Aorta (tissue), 5 donors: ENCODE measurements around the gene EP400. TPM values are rescaled to one million over a fixed set of nuclear protein-coding genes. Genes with fewer than 3 reads are reported as not detected.

Experiments
- ATAC-seq: fragments of 200-7000 bp; cut with Tn5 transposase; one replicate; pipeline ENCODE4 v1.9.1; 2022; ENCODE audit warnings: moderate library complexity; ENCODE audit not compliant: low FRiP score
- DNase-seq, 2 donors: peaks; one replicate each; pipeline ENCODE4 v3.0.0-alpha.2; 2020
- H3K27ac ChIP-seq, 2 donors: one replicate each; pipeline ENCODE4 v1.5.1; 2013; ENCODE audit warnings: low read length in 2 of 2, mild to moderate bottlenecking in 2 of 2, moderate library complexity in 2 of 2, control low read depth in 1 of 2, inconsistent platforms in 1 of 2, low read depth in 1 of 2
- H3K27me3 ChIP-seq, 2 donors: one replicate each; pipeline ENCODE4 v1.6.1; 2013; ENCODE audit warnings: control low read depth in 1 of 2, low read length in 1 of 2, mild to moderate bottlenecking in 1 of 2, moderate library complexity in 1 of 2; ENCODE audit not compliant: insufficient read depth in 2 of 2, control insufficient read depth in 1 of 2
- H3K36me3 ChIP-seq, 2 donors: one replicate each; pipeline ENCODE4 v1.6.1; 2013; ENCODE audit warnings: control low read depth in 1 of 2, low read length in 1 of 2, mild to moderate bottlenecking in 1 of 2; ENCODE audit not compliant: insufficient read depth in 2 of 2, control insufficient read depth in 1 of 2
- H3K4me1 ChIP-seq, 2 donors: one replicate each; pipeline ENCODE4 v1.6.1; 2013; ENCODE audit warnings: low read length in 2 of 2, control low read depth in 1 of 2, mild to moderate bottlenecking in 1 of 2, moderate library complexity in 1 of 2; ENCODE audit not compliant: insufficient read depth in 2 of 2, control insufficient read depth in 1 of 2
- H3K4me3 ChIP-seq, 2 donors: one replicate each; pipeline ENCODE4 v1.5.1; 2013; ENCODE audit warnings: low read length in 2 of 2, control low read depth in 1 of 2, mild to moderate bottlenecking in 1 of 2
- H3K9me3 ChIP-seq: one replicate; pipeline ENCODE4 v1.6.1; 2013; ENCODE audit warnings: mild to moderate bottlenecking, low read length; ENCODE audit not compliant: control insufficient read depth
- WGBS, 2 donors: extraction: QIAGEN DNeasy Blood & Tissue Kit; methylation state at CpG; one replicate each; pipeline ENCODE4 v1.1.7; 2013; 5-methylcytosine and 5-hydroxymethylcytosine counted together
- intact Hi-C, 2 donors: fragments of 100-400 bp; cut with DNase I; formaldehyde crosslinking; loops; one replicate each; pipeline versions ENCODE4 v1.14.2 to v1.15.0; 2022
- polyA plus RNA-seq, 2 donors: library from polyadenylated mRNA; stranded (reverse); fragments of 200-250 nt; gene quantifications; one replicate each; pipeline ENCODE4 v1.2.3, GENCODE V29; 2013
- total RNA-seq, 2 donors: library from RNA; stranded (reverse); fragmentation: NEBNext Ultra II Directional; extraction: Animal tissue kit (Norgen Biotek cat#: 25700); gene quantifications; one replicate each; pipeline ENCODE4 v1.2.1, GENCODE V29; 2021
- donor health status: healthy with polysubstance abuse.
- donor health status: Bipolar disorder and iron deficiency.
- donor health status: DM: no; HTN: no; CAD: no.
- donor health status: DM: no; HTN: no; CAD: no.
- donor health status: DM: yes; HTN: yes; CAD: no.

Gene EP400
- total and polyA plus RNA-seq, 4 donors = 2.8 to 52.9 (median 28.1) TPM

DNA sequence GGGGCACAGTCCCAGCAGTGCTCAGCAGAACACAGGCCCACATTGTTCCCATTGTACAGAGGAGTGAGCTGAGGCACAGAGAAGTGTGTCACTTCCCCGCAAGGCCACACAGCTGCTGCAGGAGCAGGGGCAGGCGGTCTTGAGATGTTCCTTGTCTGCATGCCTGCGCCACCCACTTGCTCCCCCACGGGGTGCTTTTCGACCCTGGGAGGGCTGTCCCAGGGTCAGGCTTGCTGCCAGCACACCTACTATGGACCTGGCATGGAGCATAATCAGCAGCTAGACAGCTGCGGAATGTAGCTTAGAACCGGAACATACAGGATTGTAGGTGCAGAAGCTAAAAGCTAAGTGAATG, 7.8 kb upstream of the EP400 start:
- WGBS, 2 donors = 94 to 98% methylated on average over 7 of the region's 7 CpGs
- no peak for ATAC-seq

DNA sequence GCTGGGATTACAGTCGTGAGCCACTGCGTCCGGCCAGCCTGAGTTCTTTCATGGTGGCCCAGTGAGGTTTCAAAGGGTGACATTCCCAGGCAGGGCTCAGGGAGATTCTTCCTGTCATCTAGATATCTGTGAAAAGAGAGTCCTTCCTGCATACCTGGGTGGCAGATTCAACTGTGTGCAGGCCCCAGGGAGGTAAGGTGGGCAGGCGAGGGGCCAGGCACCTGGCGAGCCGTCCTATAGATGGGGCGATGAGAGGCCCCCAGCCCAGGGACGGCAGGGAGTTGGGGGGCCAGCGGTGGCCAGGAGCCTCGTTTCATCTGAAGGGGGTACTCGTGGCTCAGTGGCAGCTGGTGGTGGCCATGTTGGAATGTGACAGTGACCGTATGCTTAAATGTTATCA, 7.1 kb upstream of the EP400 start:
- WGBS, 2 donors = 95 to 96% methylated on average over 12 of the region's 12 CpGs
- ATAC-seq = no peak
- Histone ChIP-seq H3K27me3 (no peaks in the 10 kb centered on the region), H3K4me3 (no peak overlapping the region), H3K36me3 (no peaks in the 10 kb centered on the region), H3K27ac (no peak overlapping the region), H3K4me1 (no peaks in the 10 kb centered on the region), H3K9me3 (no peaks in the 10 kb centered on the region)
- intact Hi-C loops = loop anchor here in 1 of 2 donors (10.0 kb wide), 1 partner anchor 228 kb away; the partner anchor contains the start of gene SFSWAP
- DNase-seq = peak in 1 of 2 donors; percentile 51

More for the DNA sequence above, 7.8 kb upstream of the EP400 start:
- Histone ChIP-seq H3K4me3 (no peak overlapping the region), H3K9me3 (no peaks in the 10 kb centered on the region), H3K4me1 (no peaks in the 10 kb centered on the region), H3K36me3 (no peaks in the 10 kb centered on the region), H3K27me3 (no peaks in the 10 kb centered on the region), H3K27ac (no peak overlapping the region)
- DNase-seq = no peak
- intact Hi-C loops = loop anchor here in 1 of 2 donors (10.0 kb wide), 1 partner anchor 227 kb away; the partner anchor contains the start of gene SFSWAP

DNA sequence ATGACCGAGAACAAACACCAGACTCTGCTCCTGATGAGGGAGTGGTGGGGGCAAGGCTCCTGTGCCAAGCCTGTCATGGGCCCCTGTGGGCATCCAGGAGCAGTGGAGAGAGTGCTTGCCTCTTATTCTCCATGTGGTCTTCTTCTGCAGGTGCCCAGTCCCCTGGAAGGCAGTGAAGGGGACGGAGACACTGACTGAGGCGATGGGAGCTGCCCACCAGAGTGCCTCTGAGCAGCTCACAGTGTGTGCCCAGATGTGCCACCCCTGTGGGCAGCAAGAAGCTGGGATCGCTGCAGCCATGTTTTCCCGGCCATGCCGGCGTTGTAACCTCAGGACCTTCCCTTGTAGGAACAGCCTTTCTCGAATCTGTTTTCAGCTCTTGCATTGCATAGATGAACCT, 6.4 kb upstream of the EP400 start:
- no peaks in the 10 kb centered on the region for H3K36me3 ChIP-seq
- peak in 1 of 2 donors; percentile 47 for DNase-seq
- intact Hi-C loops = loop anchor here in 1 of 2 donors (10.0 kb wide), 1 partner anchor 229 kb away; the partner anchor contains the start of gene SFSWAP

DNA sequence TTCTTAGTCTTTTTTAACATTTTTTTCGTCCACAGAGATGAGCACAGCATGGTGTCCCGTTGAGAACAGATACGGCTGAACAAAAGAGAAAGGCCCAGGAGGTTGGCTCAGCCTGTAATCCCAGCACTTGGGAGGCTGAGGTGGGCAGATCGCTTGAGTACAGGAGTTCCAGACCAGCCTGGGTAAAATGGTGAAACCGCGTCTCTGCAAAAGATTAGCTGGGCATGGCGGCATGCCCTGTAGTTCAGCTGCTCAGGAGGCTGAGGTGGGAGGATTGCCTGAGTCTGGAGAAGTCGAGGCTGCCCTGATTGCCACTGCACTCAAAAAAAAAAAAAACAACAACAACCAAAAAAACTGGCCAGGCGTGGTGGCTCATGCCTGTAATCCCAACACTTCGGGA, 5.9 kb upstream of the EP400 start:
- H3K4me3 ChIP-seq = no peak overlapping the region
- no peak for ATAC-seq
- no peaks in the 10 kb centered on the region for H3K4me1 ChIP-seq
- H3K27me3 ChIP-seq = no peaks in the 10 kb centered on the region
- 96 to 97% methylated on average over 10 of the region's 10 CpGs for WGBS, 2 donors
- DNase-seq = peak in 1 of 2 donors; percentile 41
- H3K9me3 ChIP-seq = no peaks in the 10 kb centered on the region
- no peak overlapping the region for H3K27ac ChIP-seq
- no peaks in the 10 kb centered on the region for H3K36me3 ChIP-seq
- intact Hi-C loops = loop anchor here in 1 of 2 donors (10.0 kb wide), 1 partner anchor 229 kb away; the partner anchor contains the start of gene SFSWAP

More for the DNA sequence above, 6.4 kb upstream of the EP400 start:
- Histone ChIP-seq H3K4me3 (no peak overlapping the region), H3K9me3 (no peaks in the 10 kb centered on the region), H3K27ac (no peak overlapping the region), H3K4me1 (no peaks in the 10 kb centered on the region), H3K27me3 (no peaks in the 10 kb centered on the region)
- 92 to 97% methylated on average over 8 of the region's 8 CpGs for WGBS, 2 donors
- no peak for ATAC-seq

DNA sequence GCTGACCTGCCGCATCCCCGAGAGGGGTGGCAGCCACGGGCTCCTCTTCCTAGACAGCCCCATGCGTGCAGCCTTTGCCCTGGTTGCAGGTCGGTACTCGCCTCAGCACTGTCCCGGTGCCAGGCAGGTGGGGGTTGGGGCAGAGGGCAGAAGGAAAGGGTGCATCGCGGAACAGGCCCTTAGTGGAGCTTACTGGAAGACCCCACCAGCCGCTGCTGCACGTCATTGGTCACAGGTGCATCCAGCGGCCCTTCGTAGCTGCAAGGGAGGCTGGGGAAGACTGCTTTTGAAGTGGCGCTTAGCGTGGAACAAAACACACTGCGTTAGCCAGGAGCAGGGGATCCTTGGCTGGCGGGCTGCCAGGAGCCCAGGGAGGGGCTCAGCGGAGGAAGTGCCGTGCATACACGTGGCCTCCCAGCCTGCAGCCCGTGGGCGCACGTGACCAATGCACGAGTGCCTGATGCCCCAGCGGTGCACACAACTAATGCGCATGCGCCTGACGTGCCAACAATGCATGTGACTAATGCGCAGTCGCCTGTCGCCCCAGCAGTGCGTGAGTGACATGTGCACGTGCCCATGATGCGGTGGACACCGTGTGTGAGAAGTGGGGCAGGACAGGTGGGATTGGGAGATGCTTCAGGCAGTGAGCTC, 5.0 kb upstream of the EP400 start:
- intact Hi-C loops = loop anchor here (5.0 to 10.0 kb wide), 2 partner anchors 92 to 230 kb away; partner anchors contain the start of gene SFSWAP (in 1 of the 2)
- peak in 1 of 2 donors; percentile 75 for DNase-seq
- Histone ChIP-seq H3K36me3 (no peaks in the 10 kb centered on the region), H3K27me3 (no peaks in the 10 kb centered on the region), H3K27ac (no peak overlapping the region), H3K4me3 (no peak overlapping the region), H3K4me1 (no peaks in the 10 kb centered on the region), H3K9me3 (no peaks in the 10 kb centered on the region)
- WGBS, 2 donors = 92 to 94% methylated on average over 35 of the region's 35 CpGs
- ATAC-seq = no peak

DNA sequence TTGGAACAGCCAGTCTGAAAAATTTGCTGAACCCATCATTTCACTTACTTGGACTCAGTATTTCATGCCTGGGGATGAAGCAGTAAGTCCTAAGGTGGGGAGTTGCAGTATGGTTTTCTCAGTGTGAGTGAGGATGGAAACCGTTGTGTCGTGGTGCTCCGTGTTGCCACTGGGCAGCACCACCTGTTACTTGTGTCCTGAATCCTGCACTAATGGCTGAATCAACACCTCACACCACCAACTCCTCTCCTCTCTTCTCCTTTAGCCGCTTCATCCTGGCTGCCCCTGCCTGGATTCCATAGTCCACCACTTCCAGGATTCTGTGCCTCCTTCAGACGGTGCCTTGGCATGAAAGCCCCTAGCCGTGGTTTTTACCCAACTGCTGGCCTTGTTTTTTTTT, 3.0 kb upstream of the EP400 start:
- DNase-seq (peak in 1 of 2 donors; percentile 15), ATAC-seq (no peak)
- no peaks in the 10 kb centered on the region for H3K4me1 ChIP-seq
- H3K27ac ChIP-seq = no peak overlapping the region
- WGBS, 2 donors = 57 to 61% methylated on average over 6 of the region's 6 CpGs
- H3K9me3 ChIP-seq = no peaks in the 10 kb centered on the region
- intact Hi-C loops = loop anchor here (5.0 to 10.0 kb wide), 2 partner anchors 94 to 232 kb away; partner anchors contain the start of gene SFSWAP (in 1 of the 2)
- no peaks in the 10 kb centered on the region for H3K27me3 ChIP-seq
- no peaks in the 10 kb centered on the region for H3K36me3 ChIP-seq
- H3K4me3 ChIP-seq = no peak overlapping the region

DNA sequence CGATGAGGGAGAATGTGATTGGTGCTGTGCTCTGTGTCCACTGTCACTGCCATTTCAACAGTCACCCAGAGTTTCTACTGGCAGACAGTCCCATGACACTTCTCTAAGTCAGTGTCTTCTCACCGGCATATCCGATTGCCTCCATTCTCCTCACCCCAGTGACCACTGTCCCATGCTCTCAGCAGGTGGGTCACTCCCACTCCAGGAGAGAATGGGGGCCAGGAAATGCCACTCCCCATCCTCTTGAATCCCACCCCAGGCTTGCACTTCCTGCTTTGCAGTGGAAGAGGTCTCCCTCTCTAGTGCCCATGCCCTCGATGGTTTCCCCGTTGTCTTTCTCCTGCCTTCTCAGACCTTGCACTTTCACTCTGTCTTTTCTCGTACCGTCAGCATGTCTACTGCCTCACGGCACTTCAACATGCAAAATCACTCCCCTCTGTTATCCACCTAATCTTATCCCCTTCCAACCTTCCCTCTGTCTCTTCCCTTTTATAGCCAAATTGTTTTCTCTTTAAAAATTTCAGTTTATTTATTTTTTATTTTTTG, 2.2 kb upstream of the EP400 start:
- ATAC-seq (no peak), DNase-seq (peak in 1 of 2 donors; percentile 50)
- Histone ChIP-seq H3K4me1 (no peaks in the 10 kb centered on the region), H3K4me3 (no peak overlapping the region), H3K36me3 (no peaks in the 10 kb centered on the region), H3K9me3 (no peaks in the 10 kb centered on the region), H3K27me3 (no peaks in the 10 kb centered on the region), H3K27ac (no peak overlapping the region)
- WGBS, 2 donors = 54 to 55% methylated on average over 8 of the region's 8 CpGs
- intact Hi-C loops = loop anchor here (5.0 to 10.0 kb wide), 2 partner anchors 95 to 233 kb away; partner anchors contain the start of gene SFSWAP (in 1 of the 2)

DNA sequence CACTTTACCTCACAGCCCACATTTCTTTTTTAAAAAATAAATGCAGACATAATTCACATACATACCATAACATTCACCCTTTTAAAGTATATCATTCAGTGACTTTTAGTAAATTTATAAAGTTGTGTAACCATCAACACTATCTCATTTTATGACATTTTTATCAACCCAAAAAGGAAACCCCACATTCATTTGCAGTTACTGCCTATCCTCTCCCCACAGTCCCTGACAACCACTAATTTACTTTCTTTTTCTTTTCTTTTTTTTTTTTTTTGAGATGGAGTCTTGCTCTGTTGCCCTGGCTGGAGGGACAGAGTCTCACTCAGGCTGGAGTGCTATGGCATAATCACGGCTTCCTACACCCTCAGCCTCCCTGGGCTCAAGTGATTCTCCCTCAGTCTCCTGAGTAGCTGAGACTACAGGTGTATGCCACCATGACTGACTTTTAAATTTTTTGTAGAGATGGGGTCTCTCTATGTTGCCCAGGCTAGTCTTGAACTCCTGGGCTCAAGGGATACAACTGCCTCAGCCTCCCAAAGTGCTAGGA, 1.5 kb upstream of the EP400 start:
- intact Hi-C loops = loop anchor here (5.0 to 10.0 kb wide), 2 partner anchors 96 to 233 kb away; partner anchors contain the start of gene SFSWAP (in 1 of the 2)
- peak in 1 of 2 donors; percentile 4 for DNase-seq
- 29 to 57% methylated on average over 1 of the region's 1 CpG for WGBS, 2 donors
- Histone ChIP-seq H3K27ac (peak overlapping the region in 1 of 2 donors; percentile 50), H3K4me1 (no peaks in the 10 kb centered on the region), H3K27me3 (no peaks in the 10 kb centered on the region), H3K9me3 (no peaks in the 10 kb centered on the region), H3K4me3 (no peak overlapping the region), H3K36me3 (no peaks in the 10 kb centered on the region)
- no peak for ATAC-seq
